Ovary (tissue), 3 donors: ENCODE results near the gene FXN.

ENCODE experiments used
- CTCF ChIP-seq, 3 donors: fragments of 450-650 bp in 2 of 3; fragments of 200-600 bp in 1 of 3; IDR thresholded peaks; one replicate each; pipeline versions ENCODE4 v1.5.1 to v1.8.0; 2016 to 2022; ENCODE audit warnings: antibody characterized with exemption in 3 of 3, mild to moderate bottlenecking in 1 of 3
- EP300 ChIP-seq: sonication (generic); formaldehyde crosslinking; IDR thresholded peaks from one replicate; pipeline ENCODE4 v1.6.1; 2017; ENCODE audit warnings: antibody characterized with exemption
- POLR2A ChIP-seq: fragments of 450-650 bp; IDR thresholded peaks from one replicate; pipeline ENCODE4 v1.6.1; 2017; ENCODE audit warnings: antibody characterized with exemption, mild to moderate bottlenecking, moderate library complexity
- donor health status: DM: no; HTN: no; CAD: no.

GRCh38 chr9:68998385-68998784, 37.2 kb upstream of the FXN start:
- TF ChIP-seq CTCF (IDR thresholded peaks at IDR 0.05) (no peak), POLR2A (no peak), EP300 (no peak)
